Glutamatergic neuron (in vitro differentiated cells): ENCODE measurements around the gene BTBD3. TPM values are rescaled to one million over a fixed set of nuclear protein-coding genes. Genes with fewer than 3 reads are reported as not detected.

Source experiments
- DNase-seq: peaks from one replicate; pipeline ENCODE4 v3.0.0; 2022
- H3K27ac Mint-ChIP-seq: one replicate; pipeline ENCODE4 v1.8.0; 2020; ENCODE audit warnings: mild to moderate bottlenecking, mixed read lengths, inconsistent platforms; ENCODE audit not compliant: unreplicated experiment
- H3K27me3 Mint-ChIP-seq: one replicate; pipeline ENCODE4 v1.8.0; 2020; ENCODE audit warnings: mild to moderate bottlenecking, moderate library complexity, mixed read lengths, inconsistent platforms; ENCODE audit not compliant: unreplicated experiment
- H3K36me3 Mint-ChIP-seq: one replicate; pipeline ENCODE4 v1.8.0; 2020; ENCODE audit warnings: mild to moderate bottlenecking, mixed read lengths, inconsistent platforms; ENCODE audit not compliant: unreplicated experiment
- H3K4me1 Mint-ChIP-seq: one replicate; pipeline ENCODE4 v1.8.0; 2020; ENCODE audit warnings: mild to moderate bottlenecking, low read depth, mixed read lengths, inconsistent platforms; ENCODE audit not compliant: unreplicated experiment
- H3K4me3 Mint-ChIP-seq: one replicate; pipeline ENCODE4 v1.8.0; 2020; ENCODE audit warnings: mild to moderate bottlenecking, mixed read lengths, inconsistent platforms; ENCODE audit not compliant: unreplicated experiment
- H3K9me3 Mint-ChIP-seq: one replicate; pipeline ENCODE4 v1.8.0; 2020; ENCODE audit warnings: mild to moderate bottlenecking, moderate library complexity, mixed read lengths, inconsistent platforms; ENCODE audit not compliant: unreplicated experiment
- CTCF ChIP-seq: fragments of 200-600 bp; sonication (generic); IDR thresholded peaks from one replicate; pipeline ENCODE4 v1.5.0; 2021; ENCODE audit not compliant: partially characterized antibody, unreplicated experiment
- total RNA-seq: library from RNA; stranded (reverse); fragmentation: NEBNext Ultra II Directional; extraction: Animal tissue kit (Norgen Biotek cat#: 25700); gene quantifications from one replicate; pipeline ENCODE4 v1.2.1, GENCODE V29; 2021; ENCODE audit not compliant: unreplicated experiment

BTBD3 gene
- total RNA-seq, 1 donor from 2014 or later: 24.3 TPM

GRCh38 chr20:11912659-11913415 lies 4.9 kb upstream of the BTBD3 start:
- H3K9me3 Mint-ChIP-seq: no peaks in the 10 kb centered on the region
- no peak overlapping the region for H3K27ac Mint-ChIP-seq
- no peaks in the 10 kb centered on the region for H3K36me3 Mint-ChIP-seq
- H3K4me3 Mint-ChIP-seq: no peak overlapping the region
- H3K27me3 Mint-ChIP-seq: no peaks in the 10 kb centered on the region
- TF ChIP-seq CTCF: no peak
- peaks cover 7% of the 10 kb centered on the region for H3K4me1 Mint-ChIP-seq
- no peak for DNase-seq

- peak overlapping the region; percentile 67 for H3K27ac Mint-ChIP-seq
- H3K27me3 Mint-ChIP-seq: no peaks in the 10 kb centered on the region
- DNase-seq: no peak
- TF ChIP-seq CTCF: no peak
- H3K4me3 Mint-ChIP-seq: peak overlapping the region; percentile 79
- no peaks in the 10 kb centered on the region for H3K9me3 Mint-ChIP-seq
- H3K36me3 Mint-ChIP-seq: no peaks in the 10 kb centered on the region
- H3K4me1 Mint-ChIP-seq: peaks cover 24% of the 10 kb centered on the region
Observed at GRCh38 chr20:11918391-11918845, 725 bp downstream of the BTBD3 start.

GRCh38 chr20:11918981-11919380 lies 1.3 kb downstream of the BTBD3 start:
- Mint-ChIP-seq H3K27me3 (no peaks in the 10 kb centered on the region), H3K9me3 (no peaks in the 10 kb centered on the region), H3K4me1 (peaks cover 24% of the 10 kb centered on the region), H3K4me3 (peak overlapping the region; percentile 67), H3K27ac (peak overlapping the region; percentile 81), H3K36me3 (no peaks in the 10 kb centered on the region)
- TF ChIP-seq CTCF: no peak
- DNase-seq: peak; percentile 33

- no peak for DNase-seq
- peaks cover 24% of the 10 kb centered on the region for H3K4me1 Mint-ChIP-seq
- no peak for TF ChIP-seq CTCF
- H3K4me3 Mint-ChIP-seq: peak overlapping the region; percentile 67
- no peaks in the 10 kb centered on the region for H3K36me3 Mint-ChIP-seq
- no peaks in the 10 kb centered on the region for H3K27me3 Mint-ChIP-seq
- H3K9me3 Mint-ChIP-seq: no peaks in the 10 kb centered on the region
- H3K27ac Mint-ChIP-seq: peak overlapping the region; percentile 81
Observed at GRCh38 chr20:11919581-11919980, 1.9 kb downstream of the BTBD3 start.

GRCh38 chr20:11920083-11920482 lies 2.4 kb downstream of the BTBD3 start:
- no peaks in the 10 kb centered on the region for H3K36me3 Mint-ChIP-seq
- no peaks in the 10 kb centered on the region for H3K27me3 Mint-ChIP-seq
- no peak for DNase-seq
- no peak for TF ChIP-seq CTCF
- H3K4me3 Mint-ChIP-seq: peak overlapping the region; percentile 67
- H3K9me3 Mint-ChIP-seq: no peaks in the 10 kb centered on the region
- H3K27ac Mint-ChIP-seq: peak overlapping the region; percentile 81
- H3K4me1 Mint-ChIP-seq: peaks cover 22% of the 10 kb centered on the region
